HepG2 (cell line): Measurements from ENCODE around the gene CNOT8. TPM values are rescaled to one million over a fixed set of nuclear protein-coding genes. Genes with fewer than 3 reads are reported as not detected.

ENCODE experiments used
- JUN ChIP-seq: sonication (generic); formaldehyde crosslinking; IDR thresholded peaks from 2 replicates; pipeline ENCODE4 v1.4.0; 2020; ENCODE audit warnings: mild to moderate bottlenecking, missing genetic modification reagents
- TP53 ChIP-seq: sonication (generic); formaldehyde crosslinking; conservative IDR thresholded peaks from 2 replicates; pipeline ENCODE4 v1.4.0; 2020; ENCODE audit warnings: missing genetic modification reagents
- ZBTB7B ChIP-seq: sonication (generic); formaldehyde crosslinking; IDR thresholded peaks from 2 replicates; pipeline ENCODE4 v1.4.0; 2020; ENCODE audit warnings: missing genetic modification reagents
- ZFAT ChIP-seq: sonication (generic); formaldehyde crosslinking; conservative IDR thresholded peaks from 2 replicates; pipeline ENCODE4 v1.8.1; 2023; ENCODE audit warnings: missing genetic modification reagents, inconsistent platforms
- ZFP90 ChIP-seq: sonication (generic); formaldehyde crosslinking; IDR thresholded peaks from 2 replicates; pipeline ENCODE4 v1.8.0; 2022; ENCODE audit warnings: missing genetic modification reagents, mild to moderate bottlenecking, inconsistent platforms, borderline replicate concordance
- ZMYM3 ChIP-seq: sonication (generic); formaldehyde crosslinking; IDR thresholded peaks from 2 replicates; pipeline ENCODE4 v1.5.1; 2020; ENCODE audit warnings: mild to moderate bottlenecking, missing genetic modification reagents
- ZNF34 ChIP-seq: sonication (generic); formaldehyde crosslinking; IDR thresholded peaks from 2 replicates; pipeline ENCODE4 v1.4.0; 2020; ENCODE audit warnings: mild to moderate bottlenecking, missing genetic modification reagents, borderline replicate concordance
- ZNF746 ChIP-seq: sonication (generic); formaldehyde crosslinking; IDR thresholded peaks from 2 replicates; pipeline ENCODE4 v1.8.0; 2022; ENCODE audit warnings: mild to moderate bottlenecking, missing genetic modification reagents
- ZNF749 ChIP-seq: sonication (generic); formaldehyde crosslinking; IDR thresholded peaks from 2 replicates; pipeline ENCODE4 v1.8.0; 2022; ENCODE audit warnings: mild to moderate bottlenecking, missing genetic modification reagents, moderate library complexity, borderline replicate concordance
- ZNF761 ChIP-seq: sonication (generic); formaldehyde crosslinking; conservative IDR thresholded peaks from 2 replicates; pipeline ENCODE4 v1.4.0; 2020; ENCODE audit warnings: mild to moderate bottlenecking, missing genetic modification reagents
- ZSCAN30 ChIP-seq: sonication (generic); formaldehyde crosslinking; IDR thresholded peaks from 2 replicates; pipeline ENCODE4 v1.5.0; 2020; ENCODE audit warnings: mild to moderate bottlenecking, missing genetic modification reagents
- polyA plus RNA-seq, 8 experiments: library from polyadenylated mRNA; depleted of rRNA in 3 of 8; stranded (reverse) in 7 of 8; unstranded in 1 of 8; fragments of >200 nt; fragmentation: Illumina TruSeq in 4 of 8; extraction: Trizol in 4 of 8; gene quantifications; 2 replicates each; pipeline versions ENCODE4 v1.2.1 to v1.2.3, GENCODE V29; 2011 to 2016; ENCODE audit warnings: low read depth in 4 of 8, missing spikeins in 1 of 8, mixed read lengths in 1 of 8; ENCODE audit not compliant: insufficient read depth in 1 of 8
- total RNA-seq, 5 experiments: library from RNA; depleted of rRNA; stranded (reverse); fragments of >200 nt; fragmentation: Illumina TruSeq; extraction: Trizol; gene quantifications; 2 replicates each; pipeline ENCODE4 v1.2.3, GENCODE V29; 2016; ENCODE audit warnings: low read depth in 1 of 5
- TF ChIP-seq, protein P1 (sequence below): sonication (generic); formaldehyde crosslinking; IDR thresholded peaks from 2 replicates; pipeline ENCODE4 v1.4.0; 2020; ENCODE audit warnings: missing genetic modification reagents
- TF ChIP-seq, protein P2 (sequence below): sonication (generic); formaldehyde crosslinking; IDR thresholded peaks from 2 replicates; pipeline ENCODE4 v1.4.0; 2020; ENCODE audit warnings: mild to moderate bottlenecking, low read depth, missing genetic modification reagents
- TF ChIP-seq, protein P3 (sequence below): sonication (generic); formaldehyde crosslinking; IDR thresholded peaks from 2 replicates; pipeline ENCODE4 v1.4.0; 2020; ENCODE audit warnings: missing genetic modification reagents
- TF ChIP-seq, protein P4 (sequence below): sonication (generic); formaldehyde crosslinking; IDR thresholded peaks from 2 replicates; pipeline ENCODE4 v1.8.0; 2022; ENCODE audit warnings: mild to moderate bottlenecking, missing genetic modification reagents
- TF ChIP-seq, protein P5 (sequence below): sonication (generic); formaldehyde crosslinking; IDR thresholded peaks from 2 replicates; pipeline ENCODE4 v1.4.0; 2020; ENCODE audit warnings: missing genetic modification reagents
- TF ChIP-seq, protein P6 (sequence below): IDR thresholded peaks from 2 replicates; pipeline ENCODE4 v1.6.1; 2016; ENCODE audit warnings: low read depth, control low read depth
- TF ChIP-seq, protein P7 (sequence below): sonication (generic); formaldehyde crosslinking; conservative IDR thresholded peaks from 2 replicates; pipeline ENCODE4 v1.5.0; 2020; ENCODE audit warnings: missing genetic modification reagents

Gene CNOT8
- total and polyA plus RNA-seq, 2 of the 13 experiments (the other 11 are each of a cell fraction or from before 2014, with no cell fraction given), result 37.1 to 74.9 TPM

DNA sequence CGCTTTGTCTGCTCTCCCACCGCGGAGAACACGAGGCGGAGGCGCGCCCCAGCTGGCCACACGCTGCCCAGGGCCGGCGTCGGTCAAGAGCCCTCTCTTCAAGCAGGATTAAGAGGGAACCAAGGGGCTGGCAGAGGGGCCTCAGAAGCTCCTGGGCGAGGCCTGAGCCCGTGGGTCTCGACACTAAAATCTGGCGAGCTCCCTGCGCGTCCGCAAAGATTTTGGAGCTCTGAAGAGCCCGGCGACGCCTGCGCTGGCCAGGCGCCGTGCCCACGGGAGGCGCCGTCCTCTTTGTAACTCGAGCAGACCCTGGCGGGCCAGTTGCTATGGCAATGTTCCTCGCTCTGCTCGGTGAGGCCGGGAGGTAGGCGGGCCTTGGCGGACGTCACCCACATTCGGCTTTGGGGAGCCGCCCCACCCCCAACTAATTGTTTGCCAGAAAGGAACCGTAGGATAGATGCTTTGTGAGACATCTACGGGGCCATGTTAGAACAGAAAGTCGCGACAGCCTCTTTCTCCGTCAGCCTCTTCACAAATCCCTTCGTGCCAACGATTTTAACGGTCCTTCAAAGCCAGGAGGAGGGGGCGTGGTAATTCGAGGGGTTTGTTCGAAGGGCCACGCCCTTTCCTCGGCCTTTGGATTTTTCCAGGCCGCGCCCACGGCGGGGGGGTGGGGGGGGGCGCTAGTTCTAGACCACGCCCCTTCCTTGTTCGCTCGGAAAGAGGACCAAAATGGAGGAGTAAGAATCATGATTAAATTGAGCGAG, 714 bp upstream of the CNOT8 start (continued):
- TF ChIP-seq, protein P1, sequence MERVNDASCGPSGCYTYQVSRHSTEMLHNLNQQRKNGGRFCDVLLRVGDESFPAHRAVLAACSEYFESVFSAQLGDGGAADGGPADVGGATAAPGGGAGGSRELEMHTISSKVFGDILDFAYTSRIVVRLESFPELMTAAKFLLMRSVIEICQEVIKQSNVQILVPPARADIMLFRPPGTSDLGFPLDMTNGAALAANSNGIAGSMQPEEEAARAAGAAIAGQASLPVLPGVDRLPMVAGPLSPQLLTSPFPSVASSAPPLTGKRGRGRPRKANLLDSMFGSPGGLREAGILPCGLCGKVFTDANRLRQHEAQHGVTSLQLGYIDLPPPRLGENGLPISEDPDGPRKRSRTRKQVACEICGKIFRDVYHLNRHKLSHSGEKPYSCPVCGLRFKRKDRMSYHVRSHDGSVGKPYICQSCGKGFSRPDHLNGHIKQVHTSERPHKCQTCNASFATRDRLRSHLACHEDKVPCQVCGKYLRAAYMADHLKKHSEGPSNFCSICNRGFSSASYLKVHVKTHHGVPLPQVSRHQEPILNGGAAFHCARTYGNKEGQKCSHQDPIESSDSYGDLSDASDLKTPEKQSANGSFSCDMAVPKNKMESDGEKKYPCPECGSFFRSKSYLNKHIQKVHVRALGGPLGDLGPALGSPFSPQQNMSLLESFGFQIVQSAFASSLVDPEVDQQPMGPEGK, result peak; percentile 99
- TF ChIP-seq ZNF749 (CRISPR knock-in tag) (peak; percentile 82; the same call in 1 of the 2 replicates), ZMYM3 (CRISPR knock-in tag) (no peak), ZFP90 (CRISPR knock-in tag) (peak; percentile 39; the same call in 1 of the 2 replicates), ZSCAN30 (peak; percentile 72; the same call in 1 of the 2 replicates), ZNF761 (CRISPR knock-in tag) (no peak), ZBTB7B (CRISPR knock-in tag) (0 out of 2 replicates have a peak, but pooled peaks have one; percentile 56), ZNF34 (CRISPR knock-in tag) (no peak), TP53 (CRISPR knock-in tag) (no peak), ZFAT (CRISPR knock-in tag) (no peak), JUN (CRISPR knock-in tag) (no peak; the same call in 1 of the 2 replicates), ZNF746 (CRISPR knock-in tag) (0 out of 2 replicates have a peak, but pooled peaks have one; percentile 10)
- TF ChIP-seq, protein P2, sequence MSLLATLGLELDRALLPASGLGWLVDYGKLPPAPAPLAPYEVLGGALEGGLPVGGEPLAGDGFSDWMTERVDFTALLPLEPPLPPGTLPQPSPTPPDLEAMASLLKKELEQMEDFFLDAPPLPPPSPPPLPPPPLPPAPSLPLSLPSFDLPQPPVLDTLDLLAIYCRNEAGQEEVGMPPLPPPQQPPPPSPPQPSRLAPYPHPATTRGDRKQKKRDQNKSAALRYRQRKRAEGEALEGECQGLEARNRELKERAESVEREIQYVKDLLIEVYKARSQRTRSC (CRISPR knock-in tag), result 0 out of 2 replicates have a peak, but pooled peaks have one; percentile 54
- TF ChIP-seq, protein P3, sequence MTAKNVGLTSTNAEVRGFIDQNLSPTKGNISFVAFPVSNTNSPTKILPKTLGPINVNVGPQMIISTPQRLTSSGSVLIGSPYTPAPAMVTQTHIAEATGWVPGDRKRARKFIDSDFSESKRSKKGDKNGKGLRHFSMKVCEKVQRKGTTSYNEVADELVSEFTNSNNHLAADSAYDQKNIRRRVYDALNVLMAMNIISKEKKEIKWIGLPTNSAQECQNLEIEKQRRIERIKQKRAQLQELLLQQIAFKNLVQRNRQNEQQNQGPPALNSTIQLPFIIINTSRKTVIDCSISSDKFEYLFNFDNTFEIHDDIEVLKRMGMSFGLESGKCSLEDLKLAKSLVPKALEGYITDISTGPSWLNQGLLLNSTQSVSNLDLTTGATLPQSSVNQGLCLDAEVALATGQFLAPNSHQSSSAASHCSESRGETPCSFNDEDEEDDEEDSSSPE (CRISPR knock-in tag), result peak; percentile 65; the same call in 1 of the 2 replicates
- TF ChIP-seq, protein P4, sequence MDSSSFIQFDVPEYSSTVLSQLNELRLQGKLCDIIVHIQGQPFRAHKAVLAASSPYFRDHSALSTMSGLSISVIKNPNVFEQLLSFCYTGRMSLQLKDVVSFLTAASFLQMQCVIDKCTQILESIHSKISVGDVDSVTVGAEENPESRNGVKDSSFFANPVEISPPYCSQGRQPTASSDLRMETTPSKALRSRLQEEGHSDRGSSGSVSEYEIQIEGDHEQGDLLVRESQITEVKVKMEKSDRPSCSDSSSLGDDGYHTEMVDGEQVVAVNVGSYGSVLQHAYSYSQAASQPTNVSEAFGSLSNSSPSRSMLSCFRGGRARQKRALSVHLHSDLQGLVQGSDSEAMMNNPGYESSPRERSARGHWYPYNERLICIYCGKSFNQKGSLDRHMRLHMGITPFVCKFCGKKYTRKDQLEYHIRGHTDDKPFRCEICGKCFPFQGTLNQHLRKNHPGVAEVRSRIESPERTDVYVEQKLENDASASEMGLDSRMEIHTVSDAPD (CRISPR knock-in tag), result 0 out of 2 replicates have a peak, but pooled peaks have one; percentile 18
- TF ChIP-seq, protein P5, sequence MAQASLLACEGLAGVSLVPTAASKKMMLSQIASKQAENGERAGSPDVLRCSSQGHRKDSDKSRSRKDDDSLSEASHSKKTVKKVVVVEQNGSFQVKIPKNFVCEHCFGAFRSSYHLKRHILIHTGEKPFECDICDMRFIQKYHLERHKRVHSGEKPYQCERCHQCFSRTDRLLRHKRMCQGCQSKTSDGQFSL (CRISPR knock-in tag), result no peak; the same call in 1 of the 2 replicates
- TF ChIP-seq, protein P6, sequence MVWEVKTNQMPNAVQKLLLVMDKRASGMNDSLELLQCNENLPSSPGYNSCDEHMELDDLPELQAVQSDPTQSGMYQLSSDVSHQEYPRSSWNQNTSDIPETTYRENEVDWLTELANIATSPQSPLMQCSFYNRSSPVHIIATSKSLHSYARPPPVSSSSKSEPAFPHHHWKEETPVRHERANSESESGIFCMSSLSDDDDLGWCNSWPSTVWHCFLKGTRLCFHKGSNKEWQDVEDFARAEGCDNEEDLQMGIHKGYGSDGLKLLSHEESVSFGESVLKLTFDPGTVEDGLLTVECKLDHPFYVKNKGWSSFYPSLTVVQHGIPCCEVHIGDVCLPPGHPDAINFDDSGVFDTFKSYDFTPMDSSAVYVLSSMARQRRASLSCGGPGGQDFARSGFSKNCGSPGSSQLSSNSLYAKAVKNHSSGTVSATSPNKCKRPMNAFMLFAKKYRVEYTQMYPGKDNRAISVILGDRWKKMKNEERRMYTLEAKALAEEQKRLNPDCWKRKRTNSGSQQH (CRISPR knock-in tag), result no peak; the same call in 1 of the 2 replicates
- TF ChIP-seq, protein P7, sequence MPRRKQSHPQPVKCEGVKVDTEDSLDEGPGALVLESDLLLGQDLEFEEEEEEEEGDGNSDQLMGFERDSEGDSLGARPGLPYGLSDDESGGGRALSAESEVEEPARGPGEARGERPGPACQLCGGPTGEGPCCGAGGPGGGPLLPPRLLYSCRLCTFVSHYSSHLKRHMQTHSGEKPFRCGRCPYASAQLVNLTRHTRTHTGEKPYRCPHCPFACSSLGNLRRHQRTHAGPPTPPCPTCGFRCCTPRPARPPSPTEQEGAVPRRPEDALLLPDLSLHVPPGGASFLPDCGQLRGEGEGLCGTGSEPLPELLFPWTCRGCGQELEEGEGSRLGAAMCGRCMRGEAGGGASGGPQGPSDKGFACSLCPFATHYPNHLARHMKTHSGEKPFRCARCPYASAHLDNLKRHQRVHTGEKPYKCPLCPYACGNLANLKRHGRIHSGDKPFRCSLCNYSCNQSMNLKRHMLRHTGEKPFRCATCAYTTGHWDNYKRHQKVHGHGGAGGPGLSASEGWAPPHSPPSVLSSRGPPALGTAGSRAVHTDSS, result no peak
